GM18858 (cell line): ENCODE measurements around the gene PATJ.

Source experiments
- ATAC-seq: cut with Tn5 transposase; IDR thresholded peaks from one replicate; pipeline ENCODE4 v1.9.1; 2021; ENCODE audit not compliant: unreplicated experiment

PATJ gene

GRCh38 chr1:62040973-62041372 is 298.7 kb downstream of the PATJ start:
- ATAC-seq = no peak

DNA sequence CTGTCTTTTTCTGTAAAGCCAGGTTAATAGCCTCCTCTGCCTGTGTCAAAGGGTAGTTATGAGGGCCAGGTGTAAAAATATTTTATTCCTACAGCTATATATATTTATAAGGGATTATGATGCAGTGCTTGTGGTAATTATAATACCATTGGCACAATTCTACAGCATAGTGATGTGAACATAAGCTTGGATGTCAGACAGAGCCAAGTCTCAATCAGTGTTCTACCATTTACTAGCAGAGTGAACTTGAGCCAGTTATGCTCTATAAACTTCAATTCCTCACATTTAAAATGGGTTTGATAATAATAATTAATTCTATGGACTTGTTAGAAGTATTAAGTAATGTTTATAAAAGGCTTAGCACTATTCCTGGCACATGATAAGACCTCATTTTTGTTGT is 300.9 kb downstream of the PATJ start:
- ATAC-seq = no peak

- ATAC-seq = no peak
Observed at GRCh38 chr1:62045574-62045973, 303.3 kb downstream of the PATJ start.

DNA sequence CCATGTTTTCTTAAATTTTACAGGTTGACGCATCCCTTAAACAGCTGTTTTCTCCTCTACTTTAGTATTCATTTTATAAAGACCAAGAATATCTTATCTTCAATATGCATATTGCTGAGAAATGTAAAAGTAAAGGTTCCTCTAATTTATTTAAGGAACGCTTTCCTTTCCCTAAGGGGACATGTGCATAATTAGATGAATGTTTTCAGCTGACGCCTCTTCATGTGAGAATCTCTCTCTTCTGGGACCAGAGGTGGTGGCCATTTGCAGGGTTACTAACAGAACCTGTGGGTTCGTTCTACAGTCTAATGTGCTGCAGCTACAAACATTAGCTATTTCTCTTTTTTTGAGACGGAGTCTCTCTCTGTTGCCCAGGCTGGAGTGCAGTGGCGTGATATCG is 304.6 kb downstream of the PATJ start:
- ATAC-seq = no peak

- ATAC-seq = no peak
Observed at GRCh38 chr1:62050165-62050564, 307.9 kb downstream of the PATJ start.

GRCh38 chr1:62052946-62053345 is 310.7 kb downstream of the PATJ start:
- no peak for ATAC-seq

DNA sequence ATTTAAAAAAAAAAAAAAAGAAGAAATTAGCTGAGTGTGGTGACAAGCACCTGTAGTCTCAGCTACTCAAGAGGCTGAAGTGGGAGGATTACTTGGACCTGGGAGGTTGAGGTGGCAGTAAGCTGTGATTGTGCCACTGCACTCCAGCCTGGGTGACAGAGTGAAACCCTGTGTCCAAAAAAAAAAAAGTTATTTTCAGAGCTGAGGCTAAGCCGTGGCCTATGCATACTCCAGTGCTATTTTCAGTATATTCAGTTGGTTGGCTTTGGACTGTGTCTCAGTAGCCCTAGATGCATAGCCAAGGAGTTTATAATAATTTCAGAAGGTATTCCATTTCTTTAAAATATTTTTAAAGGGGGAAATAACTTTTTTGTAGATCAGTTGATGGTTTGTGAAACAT is 311.9 kb downstream of the PATJ start:
- ATAC-seq = no peak

- ATAC-seq = no peak
Observed at GRCh38 chr1:62057230-62057629, 314.9 kb downstream of the PATJ start.

- no peak for ATAC-seq
Observed at GRCh38 chr1:62057641-62058290, 315.5 kb downstream of the PATJ start.

GRCh38 chr1:62058956-62059355 is 316.7 kb downstream of the PATJ start:
- ATAC-seq = no peak

- no peak for ATAC-seq
Observed at GRCh38 chr1:62062087-62062486, 319.8 kb downstream of the PATJ start.

- no peak for ATAC-seq
Observed at GRCh38 chr1:62064829-62065407, 322.6 kb downstream of the PATJ start.

DNA sequence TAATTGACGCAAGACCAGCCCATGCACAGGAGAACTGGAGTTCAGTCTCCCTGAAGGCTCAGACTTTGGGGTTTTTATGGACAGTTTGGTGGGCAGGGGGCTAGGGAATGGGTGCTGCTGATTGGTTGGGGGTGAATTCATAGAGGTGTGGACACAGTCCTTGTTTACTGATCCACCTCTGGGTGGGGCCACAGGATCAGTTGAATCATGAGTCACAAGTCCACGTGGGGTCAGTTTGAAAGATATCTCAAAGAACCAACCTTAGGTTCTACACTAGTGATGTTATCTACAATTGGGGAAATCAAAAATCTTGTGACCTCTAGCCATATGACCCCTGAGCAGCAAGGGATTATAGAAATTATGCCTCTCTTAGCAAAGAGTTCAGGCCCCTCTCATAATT is 324.4 kb downstream of the PATJ start:
- ATAC-seq = no peak

DNA sequence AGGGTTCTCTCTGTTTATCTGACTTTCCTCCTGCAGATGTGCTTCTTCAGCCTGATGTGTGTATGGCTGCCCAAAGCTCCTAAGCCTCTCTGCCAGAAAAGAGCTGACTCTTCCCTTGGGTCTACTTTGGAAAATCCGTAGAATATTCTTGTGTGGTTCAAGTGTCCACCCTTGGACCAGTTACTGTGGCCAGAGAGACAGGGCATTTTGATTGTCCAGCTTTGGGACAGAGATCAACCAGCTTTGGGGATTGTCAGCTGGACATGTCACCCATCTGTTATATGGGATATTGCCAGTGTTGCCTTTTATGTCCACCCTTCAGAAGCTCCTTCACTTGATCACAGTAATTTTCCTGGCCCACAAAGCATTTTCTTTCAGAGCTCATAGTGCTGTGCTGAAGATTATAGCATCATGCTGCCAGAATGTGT is 326.1 kb downstream of the PATJ start:
- no peak for ATAC-seq

DNA sequence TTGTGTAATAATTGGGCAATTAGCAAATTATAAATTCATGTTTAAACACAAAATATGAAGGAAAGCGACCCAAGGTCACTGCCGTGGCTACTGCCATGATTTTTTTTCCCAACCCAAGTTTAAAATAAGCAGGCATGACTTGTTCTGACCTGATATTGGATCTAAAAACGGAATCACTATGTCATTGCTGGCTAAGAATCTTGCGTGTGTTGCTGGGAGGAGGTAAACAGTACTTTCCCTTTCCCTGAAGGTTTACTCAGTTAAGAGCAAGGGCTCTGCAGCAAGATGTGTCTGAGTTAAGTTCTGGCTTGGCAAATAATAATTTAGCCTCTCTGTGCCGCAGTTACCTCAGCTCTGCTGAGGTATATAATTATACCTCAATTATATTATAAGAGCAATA is 326.7 kb downstream of the PATJ start:
- no peak for ATAC-seq

- ATAC-seq = no peak
Observed at GRCh38 chr1:62070384-62071011, 328.2 kb downstream of the PATJ start.

DNA sequence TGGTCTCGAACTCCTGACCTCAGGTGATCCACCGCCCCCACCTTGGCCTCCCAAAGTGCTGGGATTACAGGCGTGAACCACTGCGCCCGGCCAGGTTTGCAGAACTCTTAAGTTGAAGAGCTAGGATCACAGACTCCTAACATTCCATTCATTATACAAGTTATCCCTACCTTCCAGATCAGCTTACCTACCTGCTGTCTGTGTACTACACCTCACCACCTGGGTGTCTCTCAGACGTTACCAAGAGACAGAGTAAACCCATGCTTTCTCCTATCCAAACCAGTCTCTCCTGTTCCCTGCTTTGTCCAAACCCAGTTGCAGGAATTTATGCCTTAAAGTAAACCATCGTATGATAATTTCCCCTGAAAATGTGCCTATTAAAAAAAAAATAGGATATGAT is 329.4 kb downstream of the PATJ start:
- no peak for ATAC-seq

- no peak for ATAC-seq
Observed at GRCh38 chr1:62076286-62076685, 334.0 kb downstream of the PATJ start.

GRCh38 chr1:62077821-62078220 is 335.5 kb downstream of the PATJ start:
- ATAC-seq = no peak

DNA sequence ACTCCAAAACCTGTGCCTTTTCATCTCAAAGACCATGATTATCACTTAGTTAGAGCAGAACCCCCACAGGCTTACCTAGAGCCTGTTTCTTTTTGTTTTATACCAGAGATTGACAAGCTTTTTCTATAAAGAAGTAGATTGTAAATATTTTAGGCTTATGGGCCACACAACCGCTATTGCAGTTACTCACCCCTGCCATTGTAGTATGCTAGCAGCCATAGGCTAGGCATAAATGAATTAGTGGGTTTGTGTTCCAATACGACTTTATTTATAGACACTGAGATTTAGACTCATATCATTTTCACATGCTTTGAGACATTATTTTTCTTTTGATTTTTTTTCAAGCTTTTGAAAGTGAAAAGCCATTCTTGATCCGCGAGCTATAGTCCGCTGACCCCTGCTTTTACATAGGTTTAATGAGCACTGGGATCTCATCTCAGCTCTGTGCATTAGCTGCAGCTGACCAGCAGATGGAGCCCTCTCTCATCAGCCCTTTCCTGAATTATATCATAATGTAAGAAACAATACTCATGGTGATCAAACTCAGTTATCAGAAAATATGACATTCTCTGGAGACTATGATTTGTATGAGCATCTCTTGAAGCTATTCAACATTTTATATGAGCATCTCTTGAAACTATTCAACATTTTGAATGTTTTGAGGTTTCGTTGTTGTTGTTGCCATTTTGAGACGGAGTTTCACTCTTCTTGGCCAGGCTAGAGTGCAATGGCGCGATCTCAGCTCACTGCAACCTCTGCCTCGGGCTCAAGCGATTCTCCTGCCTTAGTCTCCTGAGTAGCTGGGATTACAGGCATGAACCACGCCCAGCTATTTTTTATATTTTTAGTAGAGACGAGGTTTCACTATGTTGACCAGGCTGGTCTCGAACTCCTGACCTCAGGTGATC is 340.4 kb downstream of the PATJ start:
- no peak for ATAC-seq

DNA sequence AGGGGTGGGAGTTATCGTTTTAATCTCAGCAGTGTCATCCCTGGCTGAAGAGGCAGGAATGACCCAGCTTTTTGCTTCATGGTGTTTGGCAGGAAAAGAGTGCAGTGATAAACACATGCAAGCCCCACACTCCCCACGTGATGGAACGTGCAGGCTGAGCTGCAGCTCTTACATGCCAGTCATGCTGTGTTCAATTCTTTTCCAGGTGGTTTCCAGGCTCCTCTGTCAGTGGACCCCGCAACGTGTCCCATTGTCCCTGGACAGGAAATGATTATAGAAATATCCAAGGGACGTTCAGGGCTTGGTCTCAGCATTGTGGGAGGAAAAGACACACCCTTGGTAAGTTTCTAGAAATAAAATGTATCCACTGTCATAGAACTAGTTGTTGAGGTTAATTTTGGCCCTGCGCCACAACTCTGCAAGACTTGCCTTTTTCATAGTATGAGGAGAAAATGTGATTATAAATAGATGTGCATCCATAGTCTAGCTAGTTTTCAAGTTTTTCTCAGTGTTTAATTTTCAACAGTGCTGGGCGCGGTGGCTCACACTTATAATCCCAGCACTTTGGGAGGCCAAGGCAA is 342.1 kb downstream of the PATJ start:
- no peak for ATAC-seq
